NB4 (cell line): ENCODE data around the gene SLC43A2.

Experiments
- DNase-seq: peaks from one replicate; pipeline ENCODE4 v3.0.0; 2010; ENCODE audit warnings: low read depth
- H3K4me3 ChIP-seq: one replicate; pipeline ENCODE4 v1.5.1; 2011; ENCODE audit warnings: mild to moderate bottlenecking, low read depth, low read length, moderate library complexity
- CTCF ChIP-seq: IDR thresholded peaks from one replicate; pipeline ENCODE4 v1.5.1; 2012; ENCODE audit warnings: low read depth, low read length
- MAX ChIP-seq: IDR thresholded peaks from 2 replicates; pipeline ENCODE4 v1.6.1; 2011; ENCODE audit warnings: low read depth, low read length
- MYC ChIP-seq: IDR thresholded peaks from 2 replicates; pipeline ENCODE4 v1.6.1; 2011; ENCODE audit warnings: low read depth, low read length
- POLR2A ChIP-seq: IDR thresholded peaks from 2 replicates; pipeline ENCODE4 v1.6.1; 2011; ENCODE audit warnings: mild to moderate bottlenecking; ENCODE audit not compliant: insufficient read length; ENCODE audit errors: extremely low read depth

Gene SLC43A2

GRCh38 chr17:1521086-1521640 lies 107.5 kb downstream of the SLC43A2 start:
- no peak for DNase-seq
- TF ChIP-seq MYC (no peak), CTCF (no peak), MAX (no peak), POLR2A (no peak)
- no peak overlapping the region for H3K4me3 ChIP-seq

GRCh38 chr17:1519678-1520077 lies 109.0 kb downstream of the SLC43A2 start:
- DNase-seq: no peak
- no peak for TF ChIP-seq POLR2A
- TF ChIP-seq CTCF: no peak
- H3K4me3 ChIP-seq: no peak overlapping the region
